ENCODE results near the gene FBLN7.

Gene FBLN7

DNA sequence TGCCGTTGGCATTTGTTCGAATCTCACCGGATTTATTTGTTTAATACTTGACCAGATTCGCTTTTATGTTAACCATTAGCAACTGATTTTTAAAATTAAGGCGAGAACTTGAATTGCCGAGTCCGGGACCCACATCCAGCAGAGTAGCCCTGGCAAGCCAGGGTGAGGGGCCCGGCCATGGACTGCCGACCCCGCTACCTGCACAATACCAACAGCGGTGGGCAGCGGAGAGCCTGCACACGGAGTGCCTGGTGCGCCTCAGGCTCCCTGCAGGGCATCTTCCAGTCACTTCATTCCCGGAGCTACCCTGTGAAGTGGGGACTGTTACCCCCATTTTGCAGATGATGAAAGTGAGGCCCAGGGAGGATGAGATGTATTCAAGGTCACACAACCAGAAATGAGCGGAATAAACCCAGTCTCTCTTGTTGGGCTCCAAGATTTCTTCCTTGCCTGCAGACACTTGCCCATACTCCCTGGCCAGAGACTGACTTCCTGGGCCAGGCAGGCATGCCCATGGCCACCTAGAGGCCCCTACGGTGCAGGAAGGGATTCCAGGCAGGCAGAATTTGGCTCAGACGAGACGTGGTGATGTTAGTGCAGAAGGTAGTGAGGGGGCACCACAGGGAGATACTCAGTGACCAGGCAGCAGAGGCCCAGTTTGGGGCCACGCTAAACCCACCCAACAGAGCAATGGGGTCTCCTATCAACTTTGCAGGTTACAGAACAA is 2.9 kb downstream of the FBLN7 start:
- peak; percentile 13 for DNase-seq (ENCODE audit: low spot score)
- no peak for TF ChIP-seq CTCF (IDR thresholded peaks at IDR 0.05; ENCODE audit: borderline replicate concordance, control extremely low read depth, extremely low read depth, insufficient read depth, missing control alignments)
- in situ Hi-C loops (cut with MboI; ENCODE audit: low sequenced_read_pairs, unreplicated experiment) = no loop called here

DNA sequence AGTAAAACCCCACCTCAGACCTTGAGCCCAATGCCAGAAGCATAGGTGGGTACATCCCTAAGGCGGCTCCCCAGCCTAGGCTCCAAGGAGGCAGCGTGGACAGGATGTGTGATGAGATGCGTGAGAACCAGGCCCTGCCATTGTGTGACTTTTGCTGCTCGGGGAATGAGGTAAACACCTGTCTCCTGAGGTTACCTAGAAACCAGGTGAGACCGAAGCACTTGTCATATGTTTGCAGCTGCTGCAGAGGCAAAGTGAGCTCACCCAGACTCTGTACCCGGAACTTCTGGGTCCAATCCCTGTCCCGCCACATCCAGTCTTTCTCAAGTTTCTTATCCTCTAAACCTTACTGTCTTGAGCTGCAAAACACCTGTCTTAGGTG is 3.4 kb downstream of the FBLN7 start:
- TF ChIP-seq CTCF (IDR thresholded peaks at IDR 0.05; ENCODE audit: borderline replicate concordance, control extremely low read depth, extremely low read depth, insufficient read depth, missing control alignments) = no peak
- DNase-seq (ENCODE audit: low spot score) = peak; percentile 12
- in situ Hi-C loops (cut with MboI; ENCODE audit: low sequenced_read_pairs, unreplicated experiment) = no loop called here

- in situ Hi-C loops (cut with MboI; ENCODE audit: low sequenced_read_pairs, unreplicated experiment) = no loop called here
- TF ChIP-seq CTCF (IDR thresholded peaks at IDR 0.05; ENCODE audit: borderline replicate concordance, control extremely low read depth, extremely low read depth, insufficient read depth, missing control alignments) = no peak
- DNase-seq (ENCODE audit: low spot score) = no peak
Measured at GRCh38 chr2:112142525-112143078, 4.4 kb downstream of the FBLN7 start.

GRCh38 chr2:112143150-112143549 is 5.0 kb downstream of the FBLN7 start:
- in situ Hi-C loops (cut with MboI; ENCODE audit: low sequenced_read_pairs, unreplicated experiment) = no loop called here
- DNase-seq (ENCODE audit: low spot score) = peak; percentile 8
- no peak for TF ChIP-seq CTCF (IDR thresholded peaks at IDR 0.05; ENCODE audit: borderline replicate concordance, control extremely low read depth, extremely low read depth, insufficient read depth, missing control alignments)

GRCh38 chr2:112144966-112145365 is 6.8 kb downstream of the FBLN7 start:
- no peak for TF ChIP-seq CTCF (IDR thresholded peaks at IDR 0.05; ENCODE audit: borderline replicate concordance, control extremely low read depth, extremely low read depth, insufficient read depth, missing control alignments)
- DNase-seq (ENCODE audit: low spot score) = no peak
- in situ Hi-C loops (cut with MboI; ENCODE audit: low sequenced_read_pairs, unreplicated experiment) = no loop called here

GRCh38 chr2:112147382-112148168 is 9.4 kb downstream of the FBLN7 start:
- in situ Hi-C loops (cut with MboI; ENCODE audit: low sequenced_read_pairs, unreplicated experiment) = no loop called here
- TF ChIP-seq CTCF (IDR thresholded peaks at IDR 0.05; ENCODE audit: borderline replicate concordance, control extremely low read depth, extremely low read depth, insufficient read depth, missing control alignments) = no peak
- DNase-seq (ENCODE audit: low spot score) = no peak

All from GM13976 (cell line).